SH-SY5Y (cell line): ENCODE data around the gene DAG1.

Source experiments
- GATA2 ChIP-seq: IDR thresholded peaks from 2 replicates; pipeline ENCODE4 v1.6.1; 2011; ENCODE audit warnings: mild to moderate bottlenecking, low read depth, low read length
- GATA3 ChIP-seq: IDR thresholded peaks from 2 replicates; pipeline ENCODE4 v1.6.1; 2011; ENCODE audit warnings: low read depth, mild to moderate bottlenecking, low read length, moderate library complexity

GRCh38 chr3:49582177-49582576 lies 112.1 kb downstream of the DAG1 start:
- TF ChIP-seq GATA3 (no peak), GATA2 (no peak)
